ENCODE data around the gene CNOT1.

Gene CNOT1

DNA sequence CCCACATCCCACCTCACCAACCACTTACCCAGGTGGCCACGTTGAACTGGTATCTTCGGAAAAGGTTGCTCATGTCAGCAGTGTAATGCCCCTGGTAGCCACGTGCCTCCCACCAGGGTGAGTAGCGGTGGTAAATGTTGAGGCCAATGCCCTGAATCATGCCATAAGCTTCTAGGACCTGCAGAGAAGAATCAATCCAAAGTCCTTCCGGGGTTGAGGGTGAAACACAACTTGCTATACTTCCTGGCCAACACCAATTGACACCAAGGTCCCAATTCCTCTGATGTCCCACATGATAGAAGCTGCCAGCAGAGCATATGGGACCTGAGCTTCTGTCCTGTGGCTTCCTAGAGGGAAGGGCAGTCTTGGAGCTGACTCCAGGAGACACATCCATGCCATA is 11.3 kb upstream of the CNOT1 start:
- Histone ChIP-seq H3K4me1 (ENCODE audit: control insufficient read depth, insufficient read depth, low read length) (no peaks in the 10 kb centered on the region), H3K4me3 (ENCODE audit: low read depth, low read length) (no peak overlapping the region), H3K27ac (ENCODE audit: extremely low read depth, low read depth, low read length) (no peak overlapping the region), H3K36me3 (ENCODE audit: control insufficient read depth in 2 of 2, insufficient read depth in 1 of 2, low read length in 2 of 2) (no peaks in the 10 kb centered on the region), H3K9me3 (ENCODE audit: control insufficient read depth, insufficient read depth, low read depth, low read length) (no peaks in the 10 kb centered on the region)
- ChIA-PET CTCF (interaction anchor here (1.2 kb wide), 1 partner anchor 22 kb away, joined by 5 read pairs; no protein-coding TSS in a partner anchor), POLR2A (no interaction called here)
- TF ChIP-seq KLF7 (tag by site-specific recombination; IDR thresholded peaks at IDR 0.05; ENCODE audit: borderline replicate concordance) (no peak), GFI1B (tag by site-specific recombination; IDR thresholded peaks at IDR 0.05) (no peak), ZNF155 (tag by site-specific recombination; IDR thresholded peaks at IDR 0.05) (no peak), ZXDB (tag by site-specific recombination; IDR thresholded peaks at IDR 0.05) (no peak), GLIS1 (tag by site-specific recombination; IDR thresholded peaks at IDR 0.05) (no peak), GLI4 (tag by site-specific recombination; IDR thresholded peaks at IDR 0.05) (no peak), HOXA7 (CRISPR knock-in tag; IDR thresholded peaks at IDR 0.05; ENCODE audit: borderline replicate concordance) (no peak), ZNF24 (tag by site-specific recombination; IDR thresholded peaks at IDR 0.05) (no peak), ZNF701 (tag by site-specific recombination; IDR thresholded peaks at IDR 0.05) (no peak)
- TF ChIP-seq, protein P1, sequence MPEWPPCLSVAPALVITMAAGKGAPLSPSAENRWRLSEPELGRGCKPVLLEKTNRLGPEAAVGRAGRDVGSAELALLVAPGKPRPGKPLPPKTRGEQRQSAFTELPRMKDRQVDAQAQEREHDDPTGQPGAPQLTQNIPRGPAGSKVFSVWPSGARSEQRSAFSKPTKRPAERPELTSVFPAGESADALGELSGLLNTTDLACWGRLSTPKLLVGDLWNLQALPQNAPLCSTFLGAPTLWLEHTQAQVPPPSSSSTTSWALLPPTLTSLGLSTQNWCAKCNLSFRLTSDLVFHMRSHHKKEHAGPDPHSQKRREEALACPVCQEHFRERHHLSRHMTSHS (tag by site-specific recombination; IDR thresholded peaks at IDR 0.05) = no peak

DNA sequence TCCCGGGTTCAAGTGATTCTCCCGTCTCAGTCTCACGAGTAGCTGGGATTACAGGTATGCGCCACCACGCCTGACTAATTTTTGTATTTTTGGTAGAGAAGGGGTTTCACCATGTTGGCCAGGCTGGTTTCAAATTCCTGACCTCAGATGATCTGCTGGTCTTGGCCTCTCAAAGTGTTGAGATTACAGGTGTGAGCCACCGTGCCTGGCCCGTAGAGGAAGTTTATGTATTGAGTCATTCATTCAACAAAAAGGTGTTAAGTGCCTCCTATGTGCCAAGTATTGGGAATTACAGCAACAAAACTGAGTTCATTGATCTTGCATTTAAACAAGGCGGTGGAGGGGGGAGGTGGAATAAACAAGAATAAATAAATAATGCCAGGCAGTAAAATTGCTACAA is 10.2 kb upstream of the CNOT1 start:
- ChIA-PET CTCF (interaction anchor here (0.6 to 1.3 kb wide), 3 partner anchors 15 to 36 kb away, joined by 3 to 4 read pairs (median 3); no protein-coding TSS in a partner anchor), POLR2A (no interaction called here)
- no peak overlapping the region for H3K27ac ChIP-seq (ENCODE audit: extremely low read depth, low read depth, low read length)
- TF ChIP-seq ZNF114 (tag by site-specific recombination; IDR thresholded peaks at IDR 0.05) = no peak
- no peak for TF ChIP-seq ZNF292 (tag by site-specific recombination; IDR thresholded peaks at IDR 0.05; ENCODE audit: borderline replicate concordance, low read depth)
- no peak for TF ChIP-seq ZSCAN23 (tag by site-specific recombination; IDR thresholded peaks at IDR 0.05)
- TF ChIP-seq ZNF701 (tag by site-specific recombination; IDR thresholded peaks at IDR 0.05) = no peak
- TF ChIP-seq ZNF830 (tag by site-specific recombination; IDR thresholded peaks at IDR 0.05; ENCODE audit: low read depth) = no peak
- H3K4me3 ChIP-seq (ENCODE audit: low read depth, low read length) = no peak overlapping the region
- H3K9me3 ChIP-seq (ENCODE audit: control insufficient read depth, insufficient read depth, low read depth, low read length) = no peaks in the 10 kb centered on the region
- H3K36me3 ChIP-seq (ENCODE audit: control insufficient read depth in 2 of 2, insufficient read depth in 1 of 2, low read length in 2 of 2) = no peaks in the 10 kb centered on the region
- H3K4me1 ChIP-seq (ENCODE audit: control insufficient read depth, insufficient read depth, low read length) = no peaks in the 10 kb centered on the region

DNA sequence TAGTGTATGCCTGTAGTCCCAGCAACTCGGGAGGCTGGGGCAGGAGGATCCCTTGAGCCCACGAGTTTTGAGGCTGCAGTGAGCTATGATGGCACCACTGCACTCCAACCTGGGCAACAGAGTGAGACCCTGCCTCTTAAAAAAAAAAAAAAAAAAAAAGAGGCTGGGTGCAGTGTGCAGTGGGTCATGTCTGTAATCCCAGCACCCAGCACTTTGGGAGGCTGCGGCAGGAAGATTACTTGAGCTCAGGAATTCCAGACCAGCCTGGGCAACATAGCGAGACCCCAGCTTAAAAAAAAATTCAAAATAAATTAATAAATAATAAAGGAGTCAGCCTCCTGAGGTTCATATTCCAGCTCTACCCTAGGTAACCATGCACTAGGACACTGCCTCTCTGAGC is 9.6 kb upstream of the CNOT1 start:
- Histone ChIP-seq H3K9me3 (ENCODE audit: control insufficient read depth, insufficient read depth, low read depth, low read length) (no peaks in the 10 kb centered on the region), H3K4me1 (ENCODE audit: control insufficient read depth, insufficient read depth, low read length) (no peaks in the 10 kb centered on the region), H3K27ac (ENCODE audit: extremely low read depth, low read depth, low read length) (no peak overlapping the region), H3K4me3 (ENCODE audit: low read depth, low read length) (no peak overlapping the region), H3K36me3 (ENCODE audit: control insufficient read depth in 2 of 2, insufficient read depth in 1 of 2, low read length in 2 of 2) (no peaks in the 10 kb centered on the region)
- CTCF ChIA-PET = interaction anchor here (0.5 to 1.3 kb wide), 5 partner anchors 16 to 333 kb away, joined by 3 to 4 read pairs (median 3); no protein-coding TSS in a partner anchor
- POLR2A ChIA-PET = no interaction called here
- TF ChIP-seq ZNF548 (tag by site-specific recombination; IDR thresholded peaks at IDR 0.05) = no peak
- no peak for TF ChIP-seq ZNF302 (tag by site-specific recombination; IDR thresholded peaks at IDR 0.05; ENCODE audit: low read depth)
- no peak for TF ChIP-seq ZNF629 (tag by site-specific recombination; IDR thresholded peaks at IDR 0.05)

DNA sequence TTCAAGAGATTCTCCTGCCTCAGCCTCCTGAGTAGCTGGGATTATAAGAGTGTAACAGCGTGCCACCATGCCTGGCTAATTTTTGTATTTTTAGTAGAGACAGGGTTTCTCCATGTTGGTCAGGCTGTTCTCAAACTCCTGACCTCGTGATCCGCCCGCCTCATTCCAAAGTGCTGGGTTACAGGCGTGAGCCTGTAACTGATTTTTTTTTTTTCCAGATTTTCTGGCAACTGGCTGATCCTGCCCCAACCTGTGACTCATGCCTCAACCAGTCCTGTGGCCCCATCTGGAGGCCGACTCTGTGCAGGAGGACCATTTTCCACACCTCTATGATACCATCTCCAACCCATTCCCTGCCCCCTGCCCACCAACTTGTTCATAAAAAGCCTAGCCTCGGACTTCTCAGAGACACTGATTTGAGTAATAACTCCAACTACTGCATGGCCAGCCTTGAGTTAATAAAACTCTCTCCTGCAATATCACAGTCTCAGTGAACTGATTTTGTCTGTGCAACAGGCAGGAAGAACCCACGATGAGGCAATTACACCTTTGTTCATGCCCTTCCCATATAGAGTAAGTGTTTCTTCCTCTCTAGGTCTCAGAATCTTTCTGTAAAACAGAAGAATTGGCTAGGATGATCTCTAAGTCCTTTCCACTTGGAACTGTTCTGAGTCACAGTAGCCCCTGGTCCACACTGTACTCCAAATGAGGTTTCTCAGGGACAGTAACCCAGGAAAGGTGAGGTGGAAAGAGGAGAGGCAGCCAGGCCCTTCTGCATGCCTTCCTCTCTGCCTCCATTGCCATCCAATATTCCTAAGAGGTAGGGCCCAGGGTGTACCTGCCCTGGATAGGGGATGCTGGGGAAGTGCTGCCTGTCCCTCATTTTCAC is 8.8 kb upstream of the CNOT1 start:
- Histone ChIP-seq H3K4me3 (ENCODE audit: low read depth, low read length) (no peak overlapping the region), H3K9me3 (ENCODE audit: control insufficient read depth, insufficient read depth, low read depth, low read length) (no peaks in the 10 kb centered on the region), H3K36me3 (ENCODE audit: control insufficient read depth in 2 of 2, insufficient read depth in 1 of 2, low read length in 2 of 2) (no peaks in the 10 kb centered on the region), H3K27ac (ENCODE audit: extremely low read depth, low read depth, low read length) (no peak overlapping the region), H3K4me1 (ENCODE audit: control insufficient read depth, insufficient read depth, low read length) (no peaks in the 10 kb centered on the region)
- ChIA-PET CTCF (interaction anchor here (0.6 to 1.2 kb wide), 6 partner anchors 86 to 303 kb away, joined by 3 to 7 read pairs (median 3); no protein-coding TSS in a partner anchor), POLR2A (interaction anchor here (0.7 kb wide), 1 partner anchor 34 kb away, joined by 4 read pairs; no protein-coding TSS in a partner anchor)
- peak; percentile 85 for TF ChIP-seq ZNF335 (tag by site-specific recombination; conservative IDR thresholded peaks at IDR 0.05)
- TF ChIP-seq MEIS1 (CRISPR knock-in tag; IDR thresholded peaks at IDR 0.05; ENCODE audit: borderline replicate concordance) = no peak
- TF ChIP-seq ZBTB17 (tag by site-specific recombination; IDR thresholded peaks at IDR 0.05) = 0 out of 2 replicates have a peak, but pooled peaks have one; percentile 14
- peak; percentile 88; the same call in 1 of the 2 replicates for TF ChIP-seq SCRT1 (tag by site-specific recombination; IDR thresholded peaks at IDR 0.05; ENCODE audit: borderline replicate concordance)
- TF ChIP-seq TRIM28 (IDR thresholded peaks at IDR 0.05; ENCODE audit: borderline replicate concordance, low read length) = no peak
- TF ChIP-seq, protein P2, sequence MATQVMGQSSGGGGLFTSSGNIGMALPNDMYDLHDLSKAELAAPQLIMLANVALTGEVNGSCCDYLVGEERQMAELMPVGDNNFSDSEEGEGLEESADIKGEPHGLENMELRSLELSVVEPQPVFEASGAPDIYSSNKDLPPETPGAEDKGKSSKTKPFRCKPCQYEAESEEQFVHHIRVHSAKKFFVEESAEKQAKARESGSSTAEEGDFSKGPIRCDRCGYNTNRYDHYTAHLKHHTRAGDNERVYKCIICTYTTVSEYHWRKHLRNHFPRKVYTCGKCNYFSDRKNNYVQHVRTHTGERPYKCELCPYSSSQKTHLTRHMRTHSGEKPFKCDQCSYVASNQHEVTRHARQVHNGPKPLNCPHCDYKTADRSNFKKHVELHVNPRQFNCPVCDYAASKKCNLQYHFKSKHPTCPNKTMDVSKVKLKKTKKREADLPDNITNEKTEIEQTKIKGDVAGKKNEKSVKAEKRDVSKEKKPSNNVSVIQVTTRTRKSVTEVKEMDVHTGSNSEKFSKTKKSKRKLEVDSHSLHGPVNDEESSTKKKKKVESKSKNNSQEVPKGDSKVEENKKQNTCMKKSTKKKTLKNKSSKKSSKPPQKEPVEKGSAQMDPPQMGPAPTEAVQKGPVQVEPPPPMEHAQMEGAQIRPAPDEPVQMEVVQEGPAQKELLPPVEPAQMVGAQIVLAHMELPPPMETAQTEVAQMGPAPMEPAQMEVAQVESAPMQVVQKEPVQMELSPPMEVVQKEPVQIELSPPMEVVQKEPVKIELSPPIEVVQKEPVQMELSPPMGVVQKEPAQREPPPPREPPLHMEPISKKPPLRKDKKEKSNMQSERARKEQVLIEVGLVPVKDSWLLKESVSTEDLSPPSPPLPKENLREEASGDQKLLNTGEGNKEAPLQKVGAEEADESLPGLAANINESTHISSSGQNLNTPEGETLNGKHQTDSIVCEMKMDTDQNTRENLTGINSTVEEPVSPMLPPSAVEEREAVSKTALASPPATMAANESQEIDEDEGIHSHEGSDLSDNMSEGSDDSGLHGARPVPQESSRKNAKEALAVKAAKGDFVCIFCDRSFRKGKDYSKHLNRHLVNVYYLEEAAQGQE (tag by site-specific recombination; IDR thresholded peaks at IDR 0.05) = no peak
- TF ChIP-seq ZNF654 (tag by site-specific recombination; IDR thresholded peaks at IDR 0.05; ENCODE audit: low read depth) = peak; percentile 75
- TF ChIP-seq GLI4 (tag by site-specific recombination; IDR thresholded peaks at IDR 0.05) = no peak
